ENCODE results near the gene DAB2IP.
"Not testable (repeated sequence)": the region's sequence is repeated elsewhere in the genome, so short reads cannot be mapped to it uniquely, and the experiment has no call there.

DAB2IP gene

GRCh38 chr9:121739971-121740370 lies 88.5 kb downstream of the DAB2IP start:
- no peak for TF ChIP-seq CTCF (IDR thresholded peaks at IDR 0.05; ENCODE audit: low read length, missing control alignments)
- no peak overlapping the region for H3K4me3 ChIP-seq (replicated peaks; ENCODE audit: low read depth, low read length)
- no peak for DNase-seq (ENCODE audit: low read depth)

- no peak for TF ChIP-seq CTCF (IDR thresholded peaks at IDR 0.05; ENCODE audit: low read length, missing control alignments)
- no peak overlapping the region for H3K4me3 ChIP-seq (replicated peaks; ENCODE audit: low read depth, low read length)
- no peak for DNase-seq (ENCODE audit: low read depth)
These were observed 89.9 kb downstream of the DAB2IP start for GRCh38 chr9:121741228-121741918.

GRCh38 chr9:121741919-121742283 lies 90.5 kb downstream of the DAB2IP start:
- not testable (repeated sequence) for H3K4me3 ChIP-seq (replicated peaks; ENCODE audit: low read depth, low read length); DNase-seq (ENCODE audit: low read depth)

- TF ChIP-seq CTCF (IDR thresholded peaks at IDR 0.05; ENCODE audit: low read length, missing control alignments) = no peak
- DNase-seq (ENCODE audit: low read depth) = no peak
- peak overlapping the region; percentile 51 for H3K4me3 ChIP-seq (replicated peaks; ENCODE audit: low read depth, low read length)
These were observed 91.5 kb downstream of the DAB2IP start for GRCh38 chr9:121742923-121743322.

DNA sequence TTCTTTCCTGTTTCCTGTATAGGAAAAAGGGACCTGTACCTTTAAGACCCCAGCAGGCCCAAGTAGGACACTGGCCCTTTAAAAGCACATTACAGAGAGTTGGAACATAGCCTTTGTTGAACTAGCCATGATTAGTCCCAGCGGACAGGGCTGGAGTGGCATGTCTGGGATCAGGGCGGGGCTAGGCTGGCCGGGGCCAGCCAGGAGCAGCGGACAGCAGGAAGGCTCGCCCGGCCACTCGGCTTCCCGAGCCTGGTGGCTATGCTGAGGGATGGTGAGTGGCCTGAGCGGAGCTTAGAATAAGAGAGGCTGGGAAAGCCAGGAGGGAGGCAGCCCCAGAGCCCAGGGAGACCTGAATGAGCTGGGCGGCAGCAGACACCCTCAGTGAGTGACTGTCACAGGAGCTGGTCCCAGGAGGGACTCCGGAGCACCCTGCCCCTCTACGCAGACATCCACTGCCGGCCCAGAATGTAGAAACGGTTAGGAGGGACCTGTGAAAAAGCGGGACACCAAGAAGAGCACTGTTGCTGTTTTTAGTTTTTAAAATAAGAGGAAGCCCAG lies 92.1 kb downstream of the DAB2IP start:
- DNase-seq (ENCODE audit: low read depth) = peak; percentile 84
- TF ChIP-seq CTCF (IDR thresholded peaks at IDR 0.05; ENCODE audit: low read length, missing control alignments) = no peak
- peak overlapping the region; percentile 51 for H3K4me3 ChIP-seq (replicated peaks; ENCODE audit: low read depth, low read length)

- TF ChIP-seq CTCF (IDR thresholded peaks at IDR 0.05; ENCODE audit: low read length, missing control alignments) = peak; percentile 42
- DNase-seq (ENCODE audit: low read depth) = peak; percentile 39
- peak overlapping the region; percentile 51 for H3K4me3 ChIP-seq (replicated peaks; ENCODE audit: low read depth, low read length)
These were observed 92.7 kb downstream of the DAB2IP start for GRCh38 chr9:121744002-121744686.

DNA sequence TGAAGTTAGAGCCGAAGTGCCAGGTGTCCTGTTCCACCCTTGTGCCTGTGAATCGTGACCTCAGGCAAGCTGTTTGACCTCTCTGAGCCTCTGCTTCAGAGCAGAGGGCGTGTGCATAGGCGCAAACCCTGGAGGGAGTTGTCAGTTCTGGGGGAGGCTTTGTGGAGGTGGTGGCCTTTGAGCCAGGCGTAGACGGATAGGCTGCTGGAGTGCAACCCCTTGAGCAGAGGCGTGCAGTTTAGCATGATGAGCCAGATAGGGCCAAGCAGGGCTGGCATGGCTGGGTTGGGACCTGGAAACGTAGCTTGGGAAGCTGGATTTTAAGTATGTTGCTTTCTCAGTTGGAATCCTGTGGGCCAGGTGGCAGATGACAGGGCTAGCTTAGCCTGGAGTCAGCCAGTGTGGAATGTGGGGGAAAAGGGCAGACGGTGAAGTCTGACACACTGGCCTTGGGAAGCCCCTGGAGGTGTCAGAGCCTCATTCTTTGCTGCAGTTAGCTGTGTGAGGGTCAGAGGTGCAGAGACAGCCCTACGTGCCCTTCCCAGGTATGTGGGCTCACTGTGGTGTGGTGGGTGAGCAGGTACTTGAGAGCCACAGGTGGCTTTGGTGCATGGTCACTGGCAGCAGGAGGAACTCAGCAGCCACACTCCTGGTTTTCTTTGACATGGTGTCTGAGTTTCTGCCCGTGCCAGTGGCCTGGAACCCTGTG lies 93.4 kb downstream of the DAB2IP start:
- TF ChIP-seq CTCF (IDR thresholded peaks at IDR 0.05; ENCODE audit: low read length, missing control alignments) = no peak
- no peak overlapping the region for H3K4me3 ChIP-seq (replicated peaks; ENCODE audit: low read depth, low read length)

More for the DNA sequence above, 93.4 kb downstream of the DAB2IP start:
- no peak for DNase-seq (ENCODE audit: low read depth)

All from fibroblast of pulmonary artery (primary cell).